Tibial nerve (tissue), 3 donors: ENCODE results near the gene CHM.

Experiments
- POLR2A ChIP-seq, 2 donors: fragments of 450-650 bp; IDR thresholded peaks; one replicate each; pipeline ENCODE4 v1.6.1; 2017; ENCODE audit warnings: antibody characterized with exemption in 2 of 2, mild to moderate bottlenecking in 2 of 2, moderate library complexity in 2 of 2
- TF ChIP-seq, protein P1 (sequence below), 5 experiments: fragments of 200-600 bp in 3 of 5; fragments of 450-650 bp in 2 of 5; sonication (generic) in 3 of 5; IDR thresholded peaks; one replicate each; pipeline ENCODE4 v1.5.1; 2016 to 2019; ENCODE audit warnings: antibody characterized with exemption in 5 of 5, mild to moderate bottlenecking in 3 of 5, moderate library complexity in 2 of 5

- TF ChIP-seq POLR2A (IDR thresholded peaks at IDR 0.05) = no peak
- TF ChIP-seq, protein P1, sequence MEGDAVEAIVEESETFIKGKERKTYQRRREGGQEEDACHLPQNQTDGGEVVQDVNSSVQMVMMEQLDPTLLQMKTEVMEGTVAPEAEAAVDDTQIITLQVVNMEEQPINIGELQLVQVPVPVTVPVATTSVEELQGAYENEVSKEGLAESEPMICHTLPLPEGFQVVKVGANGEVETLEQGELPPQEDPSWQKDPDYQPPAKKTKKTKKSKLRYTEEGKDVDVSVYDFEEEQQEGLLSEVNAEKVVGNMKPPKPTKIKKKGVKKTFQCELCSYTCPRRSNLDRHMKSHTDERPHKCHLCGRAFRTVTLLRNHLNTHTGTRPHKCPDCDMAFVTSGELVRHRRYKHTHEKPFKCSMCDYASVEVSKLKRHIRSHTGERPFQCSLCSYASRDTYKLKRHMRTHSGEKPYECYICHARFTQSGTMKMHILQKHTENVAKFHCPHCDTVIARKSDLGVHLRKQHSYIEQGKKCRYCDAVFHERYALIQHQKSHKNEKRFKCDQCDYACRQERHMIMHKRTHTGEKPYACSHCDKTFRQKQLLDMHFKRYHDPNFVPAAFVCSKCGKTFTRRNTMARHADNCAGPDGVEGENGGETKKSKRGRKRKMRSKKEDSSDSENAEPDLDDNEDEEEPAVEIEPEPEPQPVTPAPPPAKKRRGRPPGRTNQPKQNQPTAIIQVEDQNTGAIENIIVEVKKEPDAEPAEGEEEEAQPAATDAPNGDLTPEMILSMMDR (IDR thresholded peaks at IDR 0.05) = no peak
Measured at GRCh38 chrX:85836868-85837267, 210.5 kb downstream of the CHM start.
